Fibroblast of lung (primary cell): Measurements from ENCODE around the gene TKT. TPM values are rescaled to one million over a fixed set of nuclear protein-coding genes. Genes with fewer than 3 reads are reported as not detected.
"Not testable (repeated sequence)": the region's sequence is repeated elsewhere in the genome, so short reads cannot be mapped to it uniquely, and the experiment has no call there.

Source experiments
- DNase-seq, 2 donors: peaks; one replicate each; pipeline versions ENCODE4 v3.0.0 to v3.0.0-alpha.2; 2010; ENCODE audit warnings: low read depth in 2 of 2
- H2AFZ ChIP-seq: 2 replicates; pipeline ENCODE4 v1.5.1; 2012; ENCODE audit warnings: low read length, control low read depth, inconsistent platforms
- H3K27ac ChIP-seq: 2 replicates; pipeline ENCODE4 v1.5.1; 2011; ENCODE audit warnings: low read length, control low read depth; ENCODE audit not compliant: insufficient read depth
- H3K27me3 ChIP-seq: 2 replicates; pipeline ENCODE4 v1.5.1; 2011; ENCODE audit warnings: mild to moderate bottlenecking, low read length; ENCODE audit not compliant: control insufficient read depth, insufficient read depth
- H3K36me3 ChIP-seq: 2 replicates; pipeline ENCODE4 v1.5.1; 2011; ENCODE audit warnings: low read length; ENCODE audit not compliant: control insufficient read depth, insufficient read depth
- H3K4me1 ChIP-seq: 2 replicates; pipeline ENCODE4 v1.5.1; 2011; ENCODE audit warnings: low read length; ENCODE audit not compliant: control insufficient read depth, insufficient read depth; ENCODE audit errors: extremely low read depth
- H3K4me2 ChIP-seq: 2 replicates; pipeline ENCODE4 v1.5.1; 2011; ENCODE audit warnings: low read length, control low read depth; ENCODE audit not compliant: insufficient read depth; ENCODE audit errors: extremely low read depth
- H3K4me3 ChIP-seq, 4 experiments: fragments of 200-600 bp in 1 of 4; sonication (generic) in 1 of 4; replicated peaks in 1 of 4; 2 replicates each; pipeline ENCODE4 v1.5.1; 2011 to 2016; ENCODE audit warnings: low read length in 4 of 4, low read depth in 3 of 4, mild to moderate bottlenecking in 3 of 4, control low read depth in 2 of 4, inconsistent platforms in 1 of 4, mixed read lengths in 1 of 4; ENCODE audit not compliant: insufficient read depth in 1 of 4; ENCODE audit errors: control extremely low read depth in 1 of 4
- H3K79me2 ChIP-seq: 2 replicates; pipeline ENCODE4 v1.5.1; 2012; ENCODE audit warnings: mild to moderate bottlenecking, low read length, inconsistent platforms; ENCODE audit not compliant: control insufficient read depth, insufficient read depth
- H3K9ac ChIP-seq: 2 replicates; pipeline ENCODE4 v1.5.1; 2011; ENCODE audit warnings: mild to moderate bottlenecking, low read length, control low read depth; ENCODE audit not compliant: insufficient read depth
- H3K9me3 ChIP-seq: 2 replicates; pipeline ENCODE4 v1.5.1; 2012; ENCODE audit warnings: low read depth, low read length; ENCODE audit not compliant: control insufficient read depth, insufficient read depth
- H4K20me1 ChIP-seq: 2 replicates; pipeline ENCODE4 v1.5.1; 2011; ENCODE audit warnings: low read length; ENCODE audit not compliant: control insufficient read depth, insufficient read depth; ENCODE audit errors: extremely low read depth
- EZH2 ChIP-seq: IDR thresholded peaks from 2 replicates; pipeline ENCODE4 v1.5.1; 2012; ENCODE audit warnings: low read length, control low read depth, mild to moderate bottlenecking; ENCODE audit errors: missing control alignments
- polyA plus RNA-seq, 2 donors: library from polyadenylated mRNA; depleted of rRNA in 1 of 2; stranded (reverse) in 1 of 2; unstranded in 1 of 2; fragments of >200 nt; gene quantifications; 2 replicates each; pipeline ENCODE4 v1.2.1, GENCODE V29; 2011 to 2012; ENCODE audit warnings: missing spikeins in 1 of 2
- total RNA-seq: library from RNA; depleted of rRNA; stranded (reverse); fragments of >200 nt; gene quantifications from 2 replicates; pipeline ENCODE4 v1.2.1, GENCODE V29; 2014
- TF ChIP-seq, protein P1 (sequence below), 2 donors: IDR thresholded peaks in 1 of 2; conservative IDR thresholded peaks in 1 of 2; 1 replicate in 1 of 2; 2 replicates in 1 of 2; pipeline ENCODE4 v1.5.1; 2011 to 2012; ENCODE audit warnings: low read length in 2 of 2, control low read depth in 1 of 2, inconsistent platforms in 1 of 2, low read depth in 1 of 2, mild to moderate bottlenecking in 1 of 2

The TKT gene
- total and polyA plus RNA-seq, 2 donors (not counting 1 experiment from before 2014, with no cell fraction given): 163 to 810 TPM

DNA sequence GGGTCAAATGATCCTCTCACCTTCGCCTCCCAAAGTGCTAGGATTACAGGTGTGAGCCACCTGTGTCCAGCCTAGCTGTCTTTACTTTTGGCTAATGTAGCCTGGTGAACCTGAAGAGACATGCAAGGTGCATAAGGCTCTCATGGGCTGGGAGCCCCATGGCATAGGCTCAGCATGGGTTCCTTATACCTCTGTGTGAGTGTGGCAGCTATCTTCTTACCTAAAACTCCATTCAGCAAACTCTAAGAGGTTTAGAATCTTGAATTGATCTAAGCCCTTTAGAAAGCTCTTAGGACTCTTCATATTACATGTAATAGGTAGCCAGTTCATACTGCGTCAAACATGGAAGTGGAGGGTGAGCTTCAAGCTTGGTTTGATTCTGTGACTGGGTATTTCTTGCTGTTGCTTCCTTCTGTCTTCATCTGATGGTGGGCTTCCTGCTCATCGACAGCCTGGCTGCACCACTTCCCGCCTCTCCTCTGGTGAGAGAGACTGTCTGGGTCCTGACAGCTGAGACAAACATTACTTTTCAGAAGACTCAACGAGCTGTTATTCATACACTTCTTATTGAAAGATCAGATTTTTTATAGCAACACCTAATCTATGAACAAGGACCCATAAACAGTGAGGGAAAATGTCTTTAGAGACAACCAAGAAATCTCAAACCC is 19.2 kb upstream of the TKT start:
- H3K4me1 ChIP-seq: no peaks in the 10 kb centered on the region
- no peak overlapping the region for H3K4me2 ChIP-seq
- no peak overlapping the region for H3K4me3 ChIP-seq
- TF ChIP-seq EZH2: no peak
- TF ChIP-seq, protein P1, sequence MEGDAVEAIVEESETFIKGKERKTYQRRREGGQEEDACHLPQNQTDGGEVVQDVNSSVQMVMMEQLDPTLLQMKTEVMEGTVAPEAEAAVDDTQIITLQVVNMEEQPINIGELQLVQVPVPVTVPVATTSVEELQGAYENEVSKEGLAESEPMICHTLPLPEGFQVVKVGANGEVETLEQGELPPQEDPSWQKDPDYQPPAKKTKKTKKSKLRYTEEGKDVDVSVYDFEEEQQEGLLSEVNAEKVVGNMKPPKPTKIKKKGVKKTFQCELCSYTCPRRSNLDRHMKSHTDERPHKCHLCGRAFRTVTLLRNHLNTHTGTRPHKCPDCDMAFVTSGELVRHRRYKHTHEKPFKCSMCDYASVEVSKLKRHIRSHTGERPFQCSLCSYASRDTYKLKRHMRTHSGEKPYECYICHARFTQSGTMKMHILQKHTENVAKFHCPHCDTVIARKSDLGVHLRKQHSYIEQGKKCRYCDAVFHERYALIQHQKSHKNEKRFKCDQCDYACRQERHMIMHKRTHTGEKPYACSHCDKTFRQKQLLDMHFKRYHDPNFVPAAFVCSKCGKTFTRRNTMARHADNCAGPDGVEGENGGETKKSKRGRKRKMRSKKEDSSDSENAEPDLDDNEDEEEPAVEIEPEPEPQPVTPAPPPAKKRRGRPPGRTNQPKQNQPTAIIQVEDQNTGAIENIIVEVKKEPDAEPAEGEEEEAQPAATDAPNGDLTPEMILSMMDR (conservative IDR thresholded peaks at IDR 0.05 in 1 of 2, IDR thresholded peaks at IDR 0.05 in 1 of 2; ENCODE audit: low read depth in 1 of 2, low read length in 2 of 2): no peak
- no peaks in the 10 kb centered on the region for H3K27me3 ChIP-seq
- DNase-seq: no peak
- no peaks in the 10 kb centered on the region for H3K79me2 ChIP-seq
- H4K20me1 ChIP-seq: no peaks in the 10 kb centered on the region
- H3K9me3 ChIP-seq: no peaks in the 10 kb centered on the region
- H3K36me3 ChIP-seq: no peaks in the 10 kb centered on the region
- no peak overlapping the region for H2AFZ ChIP-seq
- no peak overlapping the region for H3K9ac ChIP-seq
- H3K27ac ChIP-seq: no peak overlapping the region

DNA sequence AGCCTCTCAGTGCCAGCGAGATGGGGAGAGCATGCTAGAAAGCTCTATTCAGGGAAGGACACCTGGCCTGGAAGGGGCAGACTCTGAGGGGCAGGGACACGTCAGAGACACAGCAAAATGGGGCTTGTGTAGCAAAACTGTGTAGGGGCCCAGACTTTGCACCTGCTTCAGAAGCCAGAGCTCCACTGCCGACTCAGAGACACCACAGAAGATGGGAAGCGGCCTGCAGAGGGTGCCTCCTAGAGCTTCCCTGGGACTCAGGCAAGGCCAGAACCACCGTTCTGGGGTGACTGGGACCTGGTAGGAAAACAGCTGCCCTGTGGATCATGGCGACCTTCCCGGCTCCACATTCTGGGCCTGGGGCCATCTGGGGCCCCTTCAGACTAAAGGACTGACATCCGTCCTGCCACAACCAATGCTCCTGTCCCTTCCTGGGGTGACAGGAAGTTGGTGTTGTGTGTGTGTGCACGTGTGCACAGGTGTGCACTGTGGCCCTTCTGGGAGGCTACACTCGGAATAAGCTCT is 17.4 kb upstream of the TKT start:
- no peaks in the 10 kb centered on the region for H3K79me2 ChIP-seq
- no peak overlapping the region for H2AFZ ChIP-seq
- no peak overlapping the region for H3K9ac ChIP-seq
- H3K36me3 ChIP-seq: no peaks in the 10 kb centered on the region
- peaks cover 6% of the 10 kb centered on the region for H3K4me1 ChIP-seq
- TF ChIP-seq, protein P1 (conservative IDR thresholded peaks at IDR 0.05 in 1 of 2, IDR thresholded peaks at IDR 0.05 in 1 of 2; ENCODE audit: low read depth in 1 of 2, low read length in 2 of 2): no peak
- no peak for TF ChIP-seq EZH2
- no peaks in the 10 kb centered on the region for H4K20me1 ChIP-seq
- no peaks in the 10 kb centered on the region for H3K9me3 ChIP-seq
- DNase-seq: no peak
- H3K27me3 ChIP-seq: no peaks in the 10 kb centered on the region
- no peak overlapping the region for H3K4me2 ChIP-seq
- no peak overlapping the region for H3K4me3 ChIP-seq
- no peak overlapping the region for H3K27ac ChIP-seq

DNA sequence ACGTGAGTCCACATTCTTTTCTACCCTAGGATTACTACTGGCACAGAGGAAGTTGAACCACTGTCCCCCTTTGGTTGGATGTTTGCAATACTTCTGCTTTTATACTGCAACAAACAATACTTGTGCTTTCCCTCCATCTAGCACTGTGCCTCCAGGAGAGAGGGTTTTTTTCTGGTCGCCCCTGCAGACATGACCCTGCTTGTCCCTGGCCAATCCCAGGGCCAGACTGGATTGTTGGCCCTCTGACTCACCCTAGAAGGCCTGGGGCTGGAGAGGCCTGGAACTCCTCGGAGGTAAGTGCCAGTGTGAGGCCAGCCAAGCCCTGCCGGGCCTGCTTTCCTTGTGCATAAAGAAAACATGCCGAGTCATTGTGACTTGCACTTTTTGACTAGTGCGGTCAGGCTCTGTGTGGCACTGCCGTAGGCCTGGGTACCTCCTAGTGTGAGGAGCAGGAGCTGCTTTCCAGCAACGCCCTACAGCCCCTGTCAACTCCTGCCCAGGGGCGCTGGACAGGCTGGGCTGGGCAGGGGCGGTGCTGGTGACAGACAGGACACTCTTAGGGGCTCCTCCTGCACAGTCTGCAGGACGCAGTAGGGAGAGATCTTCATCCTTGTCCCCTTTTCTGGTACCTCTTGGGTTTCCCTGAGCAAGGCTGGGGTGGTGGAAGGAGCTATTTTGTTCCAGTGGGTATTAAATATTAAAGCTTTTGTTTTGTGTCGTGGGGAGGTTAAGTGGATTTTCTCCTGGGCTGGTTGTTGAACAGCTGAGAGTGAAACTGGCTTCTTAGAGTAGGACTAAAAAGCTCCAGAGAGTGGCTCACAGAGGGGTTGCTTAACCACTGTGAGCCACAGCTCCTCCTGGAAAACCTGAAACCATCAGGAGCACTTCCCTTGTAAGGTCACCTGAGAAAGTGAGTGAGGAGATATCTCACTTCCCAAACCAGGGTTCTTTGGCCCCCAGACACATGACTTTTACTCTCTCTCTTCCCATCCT is 14.4 kb upstream of the TKT start:
- H3K4me3 ChIP-seq: no peak overlapping the region
- no peak overlapping the region for H3K9ac ChIP-seq
- H3K27ac ChIP-seq: peak overlapping the region; percentile 80
- H3K36me3 ChIP-seq: no peaks in the 10 kb centered on the region
- peak overlapping the region; percentile 25 for H2AFZ ChIP-seq
- H3K4me1 ChIP-seq: peaks cover 6% of the 10 kb centered on the region
- no peak overlapping the region for H3K4me2 ChIP-seq
- TF ChIP-seq, protein P1 (conservative IDR thresholded peaks at IDR 0.05 in 1 of 2, IDR thresholded peaks at IDR 0.05 in 1 of 2; ENCODE audit: low read depth in 1 of 2, low read length in 2 of 2): no peak
- no peaks in the 10 kb centered on the region for H3K27me3 ChIP-seq
- H3K9me3 ChIP-seq: no peaks in the 10 kb centered on the region
- DNase-seq: peak; percentile 98
- no peaks in the 10 kb centered on the region for H3K79me2 ChIP-seq
- H4K20me1 ChIP-seq: no peaks in the 10 kb centered on the region

DNA sequence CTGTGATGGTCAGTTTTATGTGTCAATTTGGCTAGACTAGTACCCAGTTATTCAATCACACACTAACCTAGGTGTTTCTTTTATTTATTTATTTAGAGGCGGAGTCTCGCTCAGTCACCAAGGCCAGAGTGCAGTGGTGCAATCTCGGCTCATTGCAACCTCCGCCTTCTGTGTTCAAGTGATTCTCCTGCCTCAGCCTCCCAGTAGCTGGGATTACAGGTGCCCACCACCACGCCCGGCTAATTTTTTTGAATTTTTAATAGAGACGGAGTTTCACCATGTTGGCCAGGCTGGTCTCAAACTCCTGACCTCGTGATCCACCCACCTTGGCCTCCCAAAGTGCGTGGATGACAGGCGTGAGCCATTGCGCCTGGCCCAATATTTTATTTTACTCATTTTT is 13.4 kb upstream of the TKT start:
- not testable (repeated sequence) for H3K36me3 ChIP-seq, H3K79me2 ChIP-seq, H3K9ac ChIP-seq, H2AFZ ChIP-seq, DNase-seq, H3K4me2 ChIP-seq, H3K4me1 ChIP-seq, H3K27me3 ChIP-seq, H3K9me3 ChIP-seq, H3K27ac ChIP-seq, H3K4me3 ChIP-seq, H4K20me1 ChIP-seq
